GM12878 (cell line): ENCODE measurements around the gene CASTOR1. TPM values are rescaled to one million over a fixed set of nuclear protein-coding genes. Genes with fewer than 3 reads are reported as not detected.

Source experiments
- ATAC-seq: fragments of 200-7000 bp; cut with Tn5 transposase; 3 replicates; pipeline ENCODE4 v1.9.1; 2020; ENCODE audit warnings: mild to moderate bottlenecking, moderate library complexity
- BruUV-seq: library from RNA; stranded (reverse); fragments of 400-500 nt; replicated peaks from 2 replicates; lab custom pipeline; 2021; lab: Mats Ljungman, UMichigan
- CTCF ChIA-PET: fragments of 300-600 bp; sonication (Branson Sonifier 250); formaldehyde crosslinking; extraction: SDS; loops from one replicate; lab custom pipeline; 2021; ENCODE audit warnings: inconsistent platforms; lab: Yijun Ruan, JAX
- POLR2A ChIA-PET: fragments of 350-600 bp; formaldehyde crosslinking; extraction: SDS; loops from one replicate; lab custom pipeline; 2021; ENCODE audit warnings: inconsistent platforms; lab: Charles Lee
- RAD21 ChIA-PET: fragments of 300-600 bp; sonication (Branson Sonifier 250); formaldehyde crosslinking; loops from one replicate; lab custom pipeline; 2023; ENCODE audit warnings: antibody characterized with exemption; ENCODE audit not compliant: unreplicated experiment; lab: Charles Lee
- SMC1A ChIA-PET: fragments of 300-600 bp; sonication (Branson Sonifier 250); formaldehyde crosslinking; loops from one replicate; lab custom pipeline; 2023; ENCODE audit not compliant: unreplicated experiment, uncharacterized antibody; lab: Charles Lee
- DNase-seq: peaks from one replicate; pipeline ENCODE4 v3.0.0-alpha.2; 2011; ENCODE audit warnings: low read depth, low spot score
- FAIRE-seq: peaks from 3 replicates; lab custom pipeline; 2011; peaks lifted over from hg19 to GRCh38; lab: Jason Lieb, UNC
- H2AFZ ChIP-seq: 2 replicates; pipeline ENCODE4 v1.6.0; 2011; ENCODE audit warnings: low read depth, low read length, control low read depth; ENCODE audit not compliant: control insufficient read depth
- H3K27ac ChIP-seq: 2 replicates; pipeline ENCODE4 v1.5.1; 2011; ENCODE audit warnings: control low read depth; ENCODE audit not compliant: control insufficient read depth, insufficient read depth
- H3K27me3 ChIP-seq, 2 experiments: replicated peaks in 1 of 2; 2 replicates each; pipeline versions ENCODE4 v1.6.0 to v1.6.1; 2011; ENCODE audit warnings: low read length in 1 of 2; ENCODE audit not compliant: control insufficient read depth in 2 of 2, insufficient read depth in 2 of 2
- H3K36me3 ChIP-seq, 2 experiments: 2 replicates each; pipeline ENCODE4 v1.5.1; 2011; ENCODE audit warnings: low read length in 1 of 2; ENCODE audit not compliant: control insufficient read depth in 2 of 2, insufficient read depth in 2 of 2
- H3K4me1 ChIP-seq: 2 replicates; pipeline ENCODE4 v1.6.1; 2011; ENCODE audit warnings: mild to moderate bottlenecking, low read length, moderate library complexity, mixed read lengths; ENCODE audit not compliant: control insufficient read depth, insufficient read depth
- H3K4me2 ChIP-seq: 2 replicates; pipeline ENCODE4 v1.6.0; 2011; ENCODE audit warnings: control low read depth; ENCODE audit not compliant: control insufficient read depth, insufficient read depth
- H3K4me3 ChIP-seq: fragments of 200-600 bp; sonication (generic); 2 replicates; pipeline ENCODE4 v1.5.1; 2016
- H3K79me2 ChIP-seq: 2 replicates; pipeline ENCODE4 v1.6.0; 2011; ENCODE audit warnings: low read length; ENCODE audit not compliant: control insufficient read depth, insufficient read depth
- H3K9ac ChIP-seq: 2 replicates; pipeline ENCODE4 v1.8.0; 2011; ENCODE audit warnings: low read length, control low read depth, mixed read lengths; ENCODE audit not compliant: control insufficient read depth, insufficient read depth
- H3K9me3 ChIP-seq: replicated peaks from 3 replicates; pipeline ENCODE4 v1.5.1; 2011; ENCODE audit warnings: mild to moderate bottlenecking, low read length; ENCODE audit not compliant: control insufficient read depth, insufficient read depth
- H4K20me1 ChIP-seq: 2 replicates; pipeline ENCODE4 v1.6.0; 2011; ENCODE audit not compliant: control insufficient read depth, insufficient read depth
- ATF7 ChIP-seq: fragments of 450-650 bp; IDR thresholded peaks from 2 replicates; pipeline ENCODE4 v1.6.1; 2016; ENCODE audit warnings: low read depth, mild to moderate bottlenecking
- CREM ChIP-seq: IDR thresholded peaks from 2 replicates; pipeline ENCODE4 v1.6.1; 2014; ENCODE audit warnings: antibody characterized with exemption, low read depth
- DPF2 ChIP-seq: fragments of 450-650 bp; IDR thresholded peaks from 2 replicates; pipeline ENCODE4 v1.6.1; 2017; ENCODE audit warnings: mild to moderate bottlenecking
- IKZF1 ChIP-seq: fragments of 450-650 bp; conservative IDR thresholded peaks from 2 replicates; pipeline ENCODE4 v1.6.1; 2017; ENCODE audit warnings: antibody characterized with exemption, mild to moderate bottlenecking
- IKZF2 ChIP-seq, 2 experiments: fragments of 450-650 bp; IDR thresholded peaks; 2 replicates each; pipeline ENCODE4 v1.6.1; 2017; ENCODE audit warnings: mild to moderate bottlenecking in 2 of 2, moderate library complexity in 2 of 2
- MEF2A ChIP-seq: IDR thresholded peaks from 2 replicates; pipeline ENCODE4 v1.6.1; 2011; ENCODE audit warnings: low read depth, mild to moderate bottlenecking, low read length, moderate library complexity; ENCODE audit not compliant: insufficient read depth
- MEF2B ChIP-seq: fragments of 450-650 bp; IDR thresholded peaks from 2 replicates; pipeline ENCODE4 v1.6.1; 2018; ENCODE audit warnings: mild to moderate bottlenecking, moderate library complexity; ENCODE audit not compliant: partially characterized antibody, poor library complexity, severe bottlenecking
- NFYB ChIP-seq: IDR thresholded peaks from 2 replicates; pipeline ENCODE4 v1.6.1; 2011; ENCODE audit warnings: low read depth, mild to moderate bottlenecking, low read length, improper control_type of control experiment, moderate library complexity; ENCODE audit not compliant: insufficient read depth
- PML ChIP-seq: IDR thresholded peaks from 2 replicates; pipeline ENCODE4 v1.6.1; 2012; ENCODE audit warnings: low read length, inconsistent platforms
- POLR2AphosphoS2 ChIP-seq: IDR thresholded peaks from 2 replicates; pipeline ENCODE4 v1.6.1; 2011; ENCODE audit warnings: low read depth, mild to moderate bottlenecking, low read length, improper control_type of control experiment, moderate library complexity
- SMARCA5 ChIP-seq: fragments of 450-650 bp; IDR thresholded peaks from 2 replicates; pipeline ENCODE4 v1.6.1; 2017; ENCODE audit warnings: mild to moderate bottlenecking
- SPI1 ChIP-seq: IDR thresholded peaks from 2 replicates; pipeline ENCODE4 v1.6.1; 2011; ENCODE audit warnings: low read depth, mild to moderate bottlenecking, low read length, moderate library complexity, borderline replicate concordance; ENCODE audit not compliant: insufficient read depth
- TARDBP ChIP-seq: IDR thresholded peaks from 2 replicates; pipeline ENCODE4 v1.6.1; 2016; ENCODE audit warnings: borderline replicate concordance
- YY1 ChIP-seq: IDR thresholded peaks from 2 replicates; pipeline ENCODE4 v1.6.1; 2011; ENCODE audit warnings: low read depth, mild to moderate bottlenecking, low read length
- ZBED1 ChIP-seq: IDR thresholded peaks from 2 replicates; pipeline ENCODE4 v1.6.1; 2016; ENCODE audit warnings: borderline replicate concordance
- ZSCAN29 ChIP-seq: fragments of 450-650 bp; IDR thresholded peaks from 2 replicates; pipeline ENCODE4 v1.6.1; 2017; ENCODE audit warnings: mild to moderate bottlenecking, moderate library complexity
- WGBS: methylation state at CpG from one replicate; pipeline ENCODE4 v1.1.6; 2016; ENCODE audit warnings: low lambda C conversion rate; ENCODE audit not compliant: insufficient replicate concordance, insufficient coverage; ENCODE audit errors: missing lambda C conversion rate; 5-methylcytosine and 5-hydroxymethylcytosine counted together
- in situ Hi-C: fragments of 300-500 bp; cut with MboI; formaldehyde crosslinking; loops from 9 replicates; pipeline ENCODE4 v1.14.3; 2018; ENCODE audit warnings: mixed read lengths
- intact Hi-C: fragments of 100-400 bp; cut with micrococcal nuclease; formaldehyde crosslinking; loops from one replicate; pipeline ENCODE4 v1.14.2; 2022; ENCODE audit not compliant: unreplicated experiment
- polyA plus RNA-seq, 11 experiments: library from polyadenylated mRNA; depleted of rRNA in 4 of 11; unstranded in 6 of 11; stranded (reverse) in 5 of 11; fragments of >200 nt; fragmentation: Nextera tagmentation in 4 of 11; fragmentation: Illumina TruSeq in 1 of 11; extraction: Ambion mirVana in 4 of 11; extraction: Trizol in 1 of 11; gene quantifications; 1 replicate in 1 of 11; 2 replicates in 10 of 11; pipeline versions ENCODE4 v1.2.1 to v1.2.3, GENCODE V29; 2011 to 2016; ENCODE audit warnings: inconsistent platforms in 2 of 11, missing spikeins in 2 of 11, low read depth in 1 of 11
- total RNA-seq, 4 experiments: library from RNA; depleted of rRNA in 3 of 4; stranded (reverse); fragments of >200 nt in 3 of 4; fragmentation: Illumina TruSeq in 1 of 4; extraction: Trizol in 1 of 4; gene quantifications; 2 replicates each; pipeline versions ENCODE4 v1.2.1 to v1.2.3, GENCODE V29; 2013 to 2021
- TF ChIP-seq, protein P1 (sequence below): fragments of 450-650 bp; IDR thresholded peaks from 2 replicates; pipeline ENCODE4 v1.6.1; 2017; ENCODE audit warnings: mild to moderate bottlenecking, moderate library complexity
- TF ChIP-seq, protein P2 (sequence below): IDR thresholded peaks from 2 replicates; pipeline ENCODE4 v1.6.1; 2011; ENCODE audit warnings: mild to moderate bottlenecking, low read depth, low read length, moderate library complexity; ENCODE audit not compliant: insufficient replicate concordance

Gene CASTOR1
- total and polyA plus RNA-seq, 10 of the 15 experiments (the other 5 are each of a cell fraction or from before 2014, with no cell fraction given), result 0.31 to 9.1 (median 3.3) TPM

GRCh38 chr22:30309951-30310741 is 20.8 kb upstream of the CASTOR1 start:
- H3K9ac ChIP-seq, result peak overlapping the region; percentile 49; the same call in 1 of the 2 replicates
- no peaks in the 10 kb centered on the region for H4K20me1 ChIP-seq
- H2AFZ ChIP-seq, result no peak overlapping the region
- peaks cover 97% of the 10 kb centered on the region for H3K4me1 ChIP-seq
- POLR2A ChIA-PET, result interaction anchor here (0.5 to 16.1 kb wide), 10 partner anchors 11 to 114 kb away, joined by 3 to 198 read pairs (median 6); partner anchors contain the start of genes CCDC157, SF3A1 and TBC1D10A
- H3K79me2 ChIP-seq, result peaks cover 78% of the 10 kb centered on the region
- 0 out of 2 replicates have a peak overlapping the region, but pooled peaks have one; percentile 7 for H3K4me3 ChIP-seq
- H3K36me3 ChIP-seq, result peaks cover 0 to under 1% of the 10 kb centered on the region in 2 experiments; a peak in 1 of 4 replicates
- 5% methylated on average over 7 of the region's 7 CpGs for whole genome bisulfite sequencing
- in situ Hi-C loops (no loop called here), intact Hi-C loops (loop anchor here (2.0 kb wide), 1 partner anchor 15 kb away; no protein-coding TSS in a partner anchor)
- SMC1A ChIA-PET, result interaction anchor here (0.6 to 9.7 kb wide), 12 partner anchors 9 to 112 kb away, joined by 3 to 92 read pairs (median 4); partner anchors contain the start of genes CASTOR1, CCDC157, RNF215 and SF3A1
- peak; percentile 58 for DNase-seq
- RAD21 ChIA-PET, result interaction anchor here (0.6 to 8.2 kb wide), 9 partner anchors 15 to 115 kb away, joined by 3 to 88 read pairs (median 5); partner anchors contain the start of genes CASTOR1, CCDC157, RNF215 and SF3A1
- H3K9me3 ChIP-seq, result no peaks in the 10 kb centered on the region
- H3K4me2 ChIP-seq, result peak overlapping the region; percentile 89
- peak; percentile 69 for ATAC-seq
- peak overlapping the region; percentile 87 for H3K27ac ChIP-seq
- BruUV-seq, result no TSS peak
- H3K27me3 ChIP-seq, result no peaks in the 10 kb centered on the region
- CTCF ChIA-PET, result interaction anchor here (0.6 to 18.4 kb wide), 7 partner anchors 15 to 946 kb away, joined by 3 to 177 read pairs (median 4); partner anchors contain the start of genes CASTOR1 and TBC1D10A
- FAIRE-seq, result no peak
- TF ChIP-seq YY1, result peak; percentile 70
- TF ChIP-seq MEF2A, result 0 out of 2 replicates have a peak, but pooled peaks have one; percentile 3
- TF ChIP-seq ZSCAN29, result no peak
- TF ChIP-seq, protein P1, sequence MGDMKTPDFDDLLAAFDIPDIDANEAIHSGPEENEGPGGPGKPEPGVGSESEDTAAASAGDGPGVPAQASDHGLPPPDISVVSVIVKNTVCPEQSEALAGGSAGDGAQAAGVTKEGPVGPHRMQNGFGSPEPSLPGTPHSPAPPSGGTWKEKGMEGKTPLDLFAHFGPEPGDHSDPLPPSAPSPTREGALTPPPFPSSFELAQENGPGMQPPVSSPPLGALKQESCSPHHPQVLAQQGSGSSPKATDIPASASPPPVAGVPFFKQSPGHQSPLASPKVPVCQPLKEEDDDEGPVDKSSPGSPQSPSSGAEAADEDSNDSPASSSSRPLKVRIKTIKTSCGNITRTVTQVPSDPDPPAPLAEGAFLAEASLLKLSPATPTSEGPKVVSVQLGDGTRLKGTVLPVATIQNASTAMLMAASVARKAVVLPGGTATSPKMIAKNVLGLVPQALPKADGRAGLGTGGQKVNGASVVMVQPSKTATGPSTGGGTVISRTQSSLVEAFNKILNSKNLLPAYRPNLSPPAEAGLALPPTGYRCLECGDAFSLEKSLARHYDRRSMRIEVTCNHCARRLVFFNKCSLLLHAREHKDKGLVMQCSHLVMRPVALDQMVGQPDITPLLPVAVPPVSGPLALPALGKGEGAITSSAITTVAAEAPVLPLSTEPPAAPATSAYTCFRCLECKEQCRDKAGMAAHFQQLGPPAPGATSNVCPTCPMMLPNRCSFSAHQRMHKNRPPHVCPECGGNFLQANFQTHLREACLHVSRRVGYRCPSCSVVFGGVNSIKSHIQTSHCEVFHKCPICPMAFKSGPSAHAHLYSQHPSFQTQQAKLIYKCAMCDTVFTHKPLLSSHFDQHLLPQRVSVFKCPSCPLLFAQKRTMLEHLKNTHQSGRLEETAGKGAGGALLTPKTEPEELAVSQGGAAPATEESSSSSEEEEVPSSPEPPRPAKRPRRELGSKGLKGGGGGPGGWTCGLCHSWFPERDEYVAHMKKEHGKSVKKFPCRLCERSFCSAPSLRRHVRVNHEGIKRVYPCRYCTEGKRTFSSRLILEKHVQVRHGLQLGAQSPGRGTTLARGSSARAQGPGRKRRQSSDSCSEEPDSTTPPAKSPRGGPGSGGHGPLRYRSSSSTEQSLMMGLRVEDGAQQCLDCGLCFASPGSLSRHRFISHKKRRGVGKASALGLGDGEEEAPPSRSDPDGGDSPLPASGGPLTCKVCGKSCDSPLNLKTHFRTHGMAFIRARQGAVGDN, result peak; percentile 92
- no peak for TF ChIP-seq PML
- TF ChIP-seq CREM, result peak; percentile 51; the same call in 1 of the 2 replicates
- TF ChIP-seq IKZF2 (IDR thresholded peaks at IDR 0.05), result peak in 1 of 2 experiments; percentile 27; a peak in 2 of 4 replicates
- TF ChIP-seq SPI1, result peak; percentile 81
- no peak for TF ChIP-seq TARDBP
- TF ChIP-seq, protein P2, sequence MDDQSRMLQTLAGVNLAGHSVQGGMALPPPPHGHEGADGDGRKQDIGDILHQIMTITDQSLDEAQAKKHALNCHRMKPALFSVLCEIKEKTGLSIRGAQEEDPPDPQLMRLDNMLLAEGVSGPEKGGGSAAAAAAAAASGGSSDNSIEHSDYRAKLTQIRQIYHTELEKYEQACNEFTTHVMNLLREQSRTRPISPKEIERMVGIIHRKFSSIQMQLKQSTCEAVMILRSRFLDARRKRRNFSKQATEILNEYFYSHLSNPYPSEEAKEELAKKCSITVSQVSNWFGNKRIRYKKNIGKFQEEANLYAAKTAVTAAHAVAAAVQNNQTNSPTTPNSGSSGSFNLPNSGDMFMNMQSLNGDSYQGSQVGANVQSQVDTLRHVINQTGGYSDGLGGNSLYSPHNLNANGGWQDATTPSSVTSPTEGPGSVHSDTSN, result peak; percentile 18
- TF ChIP-seq SMARCA5, result peak; percentile 34; the same call in 1 of the 2 replicates
- peak; percentile 87 for TF ChIP-seq ATF7
- TF ChIP-seq DPF2, result peak; percentile 70; the same call in 1 of the 2 replicates
- peak; percentile 71; the same call in 1 of the 2 replicates for TF ChIP-seq NFYB
- TF ChIP-seq MEF2B, result peak; percentile 53
- 0 out of 2 replicates have a peak, but pooled peaks have one; percentile 44 for TF ChIP-seq ZBED1
- TF ChIP-seq IKZF1, result peak; percentile 49; the same call in 1 of the 2 replicates
- no peak for TF ChIP-seq POLR2AphosphoS2
